ENCODE data around the gene KCNJ12.

DNA sequence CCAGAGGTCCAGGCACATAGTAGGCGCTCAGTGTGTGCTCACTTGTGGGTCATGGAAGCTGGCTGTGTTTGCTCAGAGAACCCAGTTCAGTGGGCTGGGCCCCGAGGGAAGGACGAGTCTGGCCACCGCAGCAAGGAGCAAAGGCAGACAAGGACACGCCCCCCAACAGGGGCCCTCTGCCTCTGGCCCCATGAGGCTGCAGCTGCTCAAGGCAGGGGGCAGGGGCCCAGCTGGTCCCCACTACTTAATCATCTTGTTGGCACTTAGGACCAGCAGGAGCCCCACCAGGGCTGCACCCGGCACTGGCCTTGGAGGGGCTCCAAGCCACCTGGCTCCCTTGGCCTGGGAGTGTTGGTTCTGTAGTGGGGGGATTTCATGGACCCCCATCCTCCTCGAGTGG lies 16.1 kb downstream of the KCNJ12 start:
- TF ChIP-seq ZNF302 (CRISPR knock-in tag; IDR thresholded peaks at IDR 0.05) (no peak), MAZ (IDR thresholded peaks at IDR 0.05; ENCODE audit: borderline replicate concordance, low read depth, low read length) (no peak), EP300 (IDR thresholded peaks at IDR 0.05) (no peak), CHD2 (IDR thresholded peaks at IDR 0.05; ENCODE audit: low read length, partially characterized antibody) (no peak), NPAS2 (CRISPR knock-in tag; IDR thresholded peaks at IDR 0.05; ENCODE audit: borderline replicate concordance) (no peak), PHF8 (IDR thresholded peaks at IDR 0.05; ENCODE audit: borderline replicate concordance, low read depth) (no peak), RAD21 (conservative IDR thresholded peaks at IDR 0.05 in 1 of 2, IDR thresholded peaks at IDR 0.05 in 1 of 2) (no peak), EHF (CRISPR knock-in tag; IDR thresholded peaks at IDR 0.05) (no peak)
- TF ChIP-seq, protein P1, sequence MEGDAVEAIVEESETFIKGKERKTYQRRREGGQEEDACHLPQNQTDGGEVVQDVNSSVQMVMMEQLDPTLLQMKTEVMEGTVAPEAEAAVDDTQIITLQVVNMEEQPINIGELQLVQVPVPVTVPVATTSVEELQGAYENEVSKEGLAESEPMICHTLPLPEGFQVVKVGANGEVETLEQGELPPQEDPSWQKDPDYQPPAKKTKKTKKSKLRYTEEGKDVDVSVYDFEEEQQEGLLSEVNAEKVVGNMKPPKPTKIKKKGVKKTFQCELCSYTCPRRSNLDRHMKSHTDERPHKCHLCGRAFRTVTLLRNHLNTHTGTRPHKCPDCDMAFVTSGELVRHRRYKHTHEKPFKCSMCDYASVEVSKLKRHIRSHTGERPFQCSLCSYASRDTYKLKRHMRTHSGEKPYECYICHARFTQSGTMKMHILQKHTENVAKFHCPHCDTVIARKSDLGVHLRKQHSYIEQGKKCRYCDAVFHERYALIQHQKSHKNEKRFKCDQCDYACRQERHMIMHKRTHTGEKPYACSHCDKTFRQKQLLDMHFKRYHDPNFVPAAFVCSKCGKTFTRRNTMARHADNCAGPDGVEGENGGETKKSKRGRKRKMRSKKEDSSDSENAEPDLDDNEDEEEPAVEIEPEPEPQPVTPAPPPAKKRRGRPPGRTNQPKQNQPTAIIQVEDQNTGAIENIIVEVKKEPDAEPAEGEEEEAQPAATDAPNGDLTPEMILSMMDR (IDR thresholded peaks at IDR 0.05) = no peak
- TF ChIP-seq, protein P2, sequence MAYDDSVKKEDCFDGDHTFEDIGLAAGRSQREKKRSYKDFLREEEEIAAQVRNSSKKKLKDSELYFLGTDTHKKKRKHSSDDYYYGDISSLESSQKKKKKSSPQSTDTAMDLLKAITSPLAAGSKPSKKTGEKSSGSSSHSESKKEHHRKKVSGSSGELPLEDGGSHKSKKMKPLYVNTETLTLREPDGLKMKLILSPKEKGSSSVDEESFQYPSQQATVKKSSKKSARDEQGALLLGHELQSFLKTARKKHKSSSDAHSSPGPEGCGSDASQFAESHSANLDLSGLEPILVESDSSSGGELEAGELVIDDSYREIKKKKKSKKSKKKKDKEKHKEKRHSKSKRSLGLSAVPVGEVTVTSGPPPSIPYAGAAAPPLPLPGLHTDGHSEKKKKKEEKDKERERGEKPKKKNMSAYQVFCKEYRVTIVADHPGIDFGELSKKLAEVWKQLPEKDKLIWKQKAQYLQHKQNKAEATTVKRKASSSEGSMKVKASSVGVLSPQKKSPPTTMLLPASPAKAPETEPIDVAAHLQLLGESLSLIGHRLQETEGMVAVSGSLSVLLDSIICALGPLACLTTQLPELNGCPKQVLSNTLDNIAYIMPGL (CRISPR knock-in tag; IDR thresholded peaks at IDR 0.05; ENCODE audit: borderline replicate concordance) = no peak
- TF ChIP-seq, protein P3, sequence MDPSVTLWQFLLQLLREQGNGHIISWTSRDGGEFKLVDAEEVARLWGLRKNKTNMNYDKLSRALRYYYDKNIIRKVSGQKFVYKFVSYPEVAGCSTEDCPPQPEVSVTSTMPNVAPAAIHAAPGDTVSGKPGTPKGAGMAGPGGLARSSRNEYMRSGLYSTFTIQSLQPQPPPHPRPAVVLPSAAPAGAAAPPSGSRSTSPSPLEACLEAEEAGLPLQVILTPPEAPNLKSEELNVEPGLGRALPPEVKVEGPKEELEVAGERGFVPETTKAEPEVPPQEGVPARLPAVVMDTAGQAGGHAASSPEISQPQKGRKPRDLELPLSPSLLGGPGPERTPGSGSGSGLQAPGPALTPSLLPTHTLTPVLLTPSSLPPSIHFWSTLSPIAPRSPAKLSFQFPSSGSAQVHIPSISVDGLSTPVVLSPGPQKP (IDR thresholded peaks at IDR 0.05; ENCODE audit: low read depth, low read length) = no peak
- TF ChIP-seq, protein P4, sequence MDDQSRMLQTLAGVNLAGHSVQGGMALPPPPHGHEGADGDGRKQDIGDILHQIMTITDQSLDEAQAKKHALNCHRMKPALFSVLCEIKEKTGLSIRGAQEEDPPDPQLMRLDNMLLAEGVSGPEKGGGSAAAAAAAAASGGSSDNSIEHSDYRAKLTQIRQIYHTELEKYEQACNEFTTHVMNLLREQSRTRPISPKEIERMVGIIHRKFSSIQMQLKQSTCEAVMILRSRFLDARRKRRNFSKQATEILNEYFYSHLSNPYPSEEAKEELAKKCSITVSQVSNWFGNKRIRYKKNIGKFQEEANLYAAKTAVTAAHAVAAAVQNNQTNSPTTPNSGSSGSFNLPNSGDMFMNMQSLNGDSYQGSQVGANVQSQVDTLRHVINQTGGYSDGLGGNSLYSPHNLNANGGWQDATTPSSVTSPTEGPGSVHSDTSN (IDR thresholded peaks at IDR 0.05) = no peak

Measured in A549 (cell line).